Esophagus muscularis mucosa (tissue), 4 donors: ENCODE data around the gene SCAMP2. TPM values are rescaled to one million over a fixed set of nuclear protein-coding genes. Genes with fewer than 3 reads are reported as not detected.

Experiments
- DNase-seq: peaks from one replicate; pipeline ENCODE4 v3.0.0-alpha.2; 2017; ENCODE audit errors: extremely low spot score
- H3K27ac ChIP-seq, 4 donors: fragments of 200-600 bp; sonication (generic); replicated peaks in 1 of 4; 1 replicate in 3 of 4; 2 replicates in 1 of 4; pipeline ENCODE4 v1.5.1; 2016 to 2019; ENCODE audit warnings: mild to moderate bottlenecking in 1 of 4
- H3K27me3 ChIP-seq, 4 donors: fragments of 200-600 bp; sonication (generic); one replicate each; pipeline versions ENCODE4 v1.5.1 to v1.6.0; 2016 to 2019
- H3K36me3 ChIP-seq, 4 donors: fragments of 200-600 bp; sonication (generic); one replicate each; pipeline ENCODE4 v1.5.1; 2016 to 2019
- H3K4me1 ChIP-seq, 4 donors: fragments of 200-600 bp; sonication (generic); one replicate each; pipeline ENCODE4 v1.5.1; 2016 to 2019
- H3K4me3 ChIP-seq, 4 donors: fragments of 200-600 bp; sonication (generic); 1 replicate in 2 of 4; 2 replicates in 2 of 4; pipeline ENCODE4 v1.5.1; 2016 to 2019; ENCODE audit warnings: mild to moderate bottlenecking in 4 of 4, moderate library complexity in 1 of 4
- H3K9me3 ChIP-seq, 4 donors: fragments of 200-600 bp; sonication (generic); 1 replicate in 3 of 4; 2 replicates in 1 of 4; pipeline ENCODE4 v1.5.1; 2016 to 2019
- EP300 ChIP-seq: sonication (generic); formaldehyde crosslinking; IDR thresholded peaks from one replicate; pipeline ENCODE4 v1.6.1; 2017; ENCODE audit warnings: antibody characterized with exemption
- POLR2A ChIP-seq: fragments of 450-650 bp; IDR thresholded peaks from one replicate; pipeline ENCODE4 v1.6.1; 2017; ENCODE audit warnings: antibody characterized with exemption, moderate library complexity, mild to moderate bottlenecking, low read depth
- POLR2AphosphoS5 ChIP-seq, 2 donors: sonication (generic); formaldehyde crosslinking; IDR thresholded peaks; one replicate each; pipeline ENCODE4 v1.6.1; 2017; ENCODE audit warnings: antibody characterized with exemption in 2 of 2
- WGBS: methylation state at CpG from one replicate; pipeline ENCODE4 v1.1.5; 2018; 5-methylcytosine and 5-hydroxymethylcytosine counted together
- intact Hi-C: fragments of 100-400 bp; cut with DNase I; formaldehyde crosslinking; loops from one replicate; pipeline ENCODE4 v1.15.1; 2023
- total RNA-seq, 4 donors: library from RNA; depleted of rRNA; stranded (reverse); fragments of >200 nt; gene quantifications; one replicate each; pipeline versions ENCODE4 v1.1.0 to v1.2.1, GENCODE V29; 2016
- TF ChIP-seq, protein P1 (sequence below), 3 experiments: fragments of 200-600 bp in 2 of 3; fragments of 450-650 bp in 1 of 3; sonication (generic) in 2 of 3; IDR thresholded peaks; one replicate each; pipeline ENCODE4 v1.5.1; 2017 to 2019; ENCODE audit warnings: antibody characterized with exemption in 3 of 3, mild to moderate bottlenecking in 2 of 3, moderate library complexity in 1 of 3

Gene SCAMP2
- total RNA-seq, 4 donors from 2014 or later: 57.3 to 125 (median 94.9) TPM

GRCh38 chr15:74841891-74842373, 31.2 kb downstream of the SCAMP2 start:
- no peaks in the 10 kb centered on the region for H3K27me3 ChIP-seq
- peaks cover 2 to 71% (median 63%) of the 10 kb centered on the region in 4 donors for H3K36me3 ChIP-seq
- no peaks in the 10 kb centered on the region for H3K9me3 ChIP-seq
- DNase-seq: no peak
- 82% methylated on average over 13 of the region's 14 CpGs for WGBS
- H3K4me1 ChIP-seq: peaks cover 20 to 46% (median 31%) of the 10 kb centered on the region in 4 donors
- peak overlapping the region; percentile 82 to 99 (median 92) for H3K4me3 ChIP-seq
- peak overlapping the region in 2 of 4 donors; percentile 87 to 90 for H3K27ac ChIP-seq
- intact Hi-C loops: no loop called here
- no peak for TF ChIP-seq EP300

DNA sequence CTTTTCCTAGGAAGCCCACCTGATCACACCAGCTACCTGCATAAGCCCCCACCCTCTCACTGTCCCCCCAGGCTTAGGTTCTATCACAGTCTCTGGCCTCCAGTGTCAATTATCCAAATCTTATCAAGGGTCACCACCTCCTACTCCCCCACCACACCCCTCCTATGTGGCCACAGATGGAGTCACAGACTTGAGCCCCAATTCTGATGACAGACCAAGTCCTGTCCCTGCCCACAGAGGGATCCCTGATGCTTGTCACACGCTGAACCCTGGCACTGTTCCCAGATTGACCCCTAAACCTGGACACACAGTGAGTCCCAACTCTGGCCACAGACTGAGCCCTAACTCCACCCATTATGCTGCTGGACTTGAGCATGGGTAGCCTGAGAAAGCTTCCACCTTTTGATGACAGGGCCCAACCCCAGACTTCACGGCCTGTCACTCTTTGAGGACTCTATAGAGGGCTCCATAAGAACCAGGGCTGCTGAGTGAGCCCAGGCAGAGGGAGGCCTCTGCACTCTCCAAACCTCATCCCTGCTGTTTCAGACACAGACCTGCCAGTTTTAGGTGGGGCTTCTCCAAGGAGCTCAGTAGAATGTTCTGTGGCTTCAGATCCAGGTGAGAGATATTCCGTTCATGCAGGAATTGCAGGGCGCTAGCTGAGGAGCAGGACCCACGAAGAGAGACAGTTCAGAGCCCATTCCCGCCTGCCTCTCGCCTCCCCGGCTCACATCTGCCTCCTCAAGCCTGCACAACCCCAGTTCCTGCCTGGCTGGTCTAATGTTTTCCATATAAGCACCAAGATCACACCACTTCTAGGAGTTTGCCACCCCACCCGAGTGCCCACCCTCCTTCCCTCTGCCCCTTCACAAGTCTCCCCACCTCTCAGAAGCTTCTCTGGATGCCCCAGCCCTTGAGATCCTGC, 32.1 kb downstream of the SCAMP2 start:
- H3K27ac ChIP-seq: no peak overlapping the region
- intact Hi-C loops: no loop called here
- H3K27me3 ChIP-seq: no peaks in the 10 kb centered on the region
- H3K36me3 ChIP-seq: peaks cover 4 to 71% (median 66%) of the 10 kb centered on the region in 4 donors
- no peak for TF ChIP-seq POLR2A
- TF ChIP-seq, protein P1, sequence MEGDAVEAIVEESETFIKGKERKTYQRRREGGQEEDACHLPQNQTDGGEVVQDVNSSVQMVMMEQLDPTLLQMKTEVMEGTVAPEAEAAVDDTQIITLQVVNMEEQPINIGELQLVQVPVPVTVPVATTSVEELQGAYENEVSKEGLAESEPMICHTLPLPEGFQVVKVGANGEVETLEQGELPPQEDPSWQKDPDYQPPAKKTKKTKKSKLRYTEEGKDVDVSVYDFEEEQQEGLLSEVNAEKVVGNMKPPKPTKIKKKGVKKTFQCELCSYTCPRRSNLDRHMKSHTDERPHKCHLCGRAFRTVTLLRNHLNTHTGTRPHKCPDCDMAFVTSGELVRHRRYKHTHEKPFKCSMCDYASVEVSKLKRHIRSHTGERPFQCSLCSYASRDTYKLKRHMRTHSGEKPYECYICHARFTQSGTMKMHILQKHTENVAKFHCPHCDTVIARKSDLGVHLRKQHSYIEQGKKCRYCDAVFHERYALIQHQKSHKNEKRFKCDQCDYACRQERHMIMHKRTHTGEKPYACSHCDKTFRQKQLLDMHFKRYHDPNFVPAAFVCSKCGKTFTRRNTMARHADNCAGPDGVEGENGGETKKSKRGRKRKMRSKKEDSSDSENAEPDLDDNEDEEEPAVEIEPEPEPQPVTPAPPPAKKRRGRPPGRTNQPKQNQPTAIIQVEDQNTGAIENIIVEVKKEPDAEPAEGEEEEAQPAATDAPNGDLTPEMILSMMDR (IDR thresholded peaks at IDR 0.05): no peak
- TF ChIP-seq EP300: no peak
- no peak for TF ChIP-seq POLR2AphosphoS5 (IDR thresholded peaks at IDR 0.05)
- DNase-seq: no peak
- 92% methylated on average over 9 of the region's 9 CpGs for WGBS
- no peaks in the 10 kb centered on the region for H3K9me3 ChIP-seq
- no peak overlapping the region for H3K4me3 ChIP-seq
- peaks cover 20 to 46% (median 31%) of the 10 kb centered on the region in 4 donors for H3K4me1 ChIP-seq

GRCh38 chr15:74839526-74840395, 33.4 kb downstream of the SCAMP2 start:
- Histone ChIP-seq H3K36me3 (peaks cover 4 to 64% (median 57%) of the 10 kb centered on the region in 4 donors), H3K27me3 (no peaks in the 10 kb centered on the region)
- intact Hi-C loops: no loop called here

GRCh38 chr15:74838746-74839525, 34.2 kb downstream of the SCAMP2 start:
- Histone ChIP-seq H3K27ac (no peak overlapping the region), H3K4me1 (peaks cover 20 to 39% (median 26%) of the 10 kb centered on the region in 4 donors), H3K36me3 (peaks cover 4 to 60% (median 55%) of the 10 kb centered on the region in 4 donors), H3K9me3 (no peaks in the 10 kb centered on the region), H3K4me3 (no peak overlapping the region), H3K27me3 (no peaks in the 10 kb centered on the region)
- no peak for DNase-seq
- WGBS: 87% methylated on average over 11 of the region's 11 CpGs
- intact Hi-C loops: no loop called here
- TF ChIP-seq POLR2AphosphoS5 (IDR thresholded peaks at IDR 0.05) (no peak), POLR2A (no peak), EP300 (no peak)
- TF ChIP-seq, protein P1 (IDR thresholded peaks at IDR 0.05): no peak

More at GRCh38 chr15:74839526-74840395, 33.4 kb downstream of the SCAMP2 start:
- H3K4me1 ChIP-seq: peaks cover 20 to 46% (median 31%) of the 10 kb centered on the region in 4 donors
- H3K9me3 ChIP-seq: no peaks in the 10 kb centered on the region
- TF ChIP-seq POLR2AphosphoS5 (IDR thresholded peaks at IDR 0.05): no peak
- no peak for TF ChIP-seq POLR2A
- TF ChIP-seq, protein P1 (IDR thresholded peaks at IDR 0.05): no peak
- no peak for TF ChIP-seq EP300
- DNase-seq: no peak
- no peak overlapping the region for H3K27ac ChIP-seq
- WGBS: 83% methylated on average over 26 of the region's 31 CpGs
- no peak overlapping the region for H3K4me3 ChIP-seq
